Hepatocyte (in vitro differentiated cells): ENCODE results near the gene PPM1F.

Experiments used
- CTCF ChIP-seq: fragments of 200-600 bp; sonication (generic); IDR thresholded peaks from 2 replicates; pipeline ENCODE4 v1.5.1; 2016; ENCODE audit warnings: antibody characterized with exemption, mild to moderate bottlenecking; ENCODE audit not compliant: poor library complexity
- EZH2 ChIP-seq: fragments of 200-600 bp; sonication (generic); IDR thresholded peaks from 2 replicates; pipeline ENCODE4 v1.6.1; 2016; ENCODE audit warnings: antibody characterized with exemption, mild to moderate bottlenecking, borderline replicate concordance

- TF ChIP-seq CTCF = no peak
- no peak for TF ChIP-seq EZH2
Measured at GRCh38 chr22:21873619-21874018, 79.0 kb downstream of the PPM1F start.
